ENCODE results near the gene SPPL3. TPM values are rescaled to one million over a fixed set of nuclear protein-coding genes. Genes with fewer than 3 reads are reported as not detected.

The SPPL3 gene
- total RNA-seq, 1 experiment from 2014 or later = 39.7 TPM

- no peak for TF ChIP-seq POLR2A (IDR thresholded peaks at IDR 0.05; ENCODE audit: borderline replicate concordance, extremely low read depth, insufficient read depth, insufficient read length)
- no peak for TF ChIP-seq CTCF (IDR thresholded peaks at IDR 0.05 in 2 of 3, conservative IDR thresholded peaks at IDR 0.05 in 1 of 3; ENCODE audit: borderline replicate concordance in 1 of 3, insufficient read depth in 1 of 3, low read depth in 2 of 3, low read length in 2 of 3)
- TF ChIP-seq SIN3A (IDR thresholded peaks at IDR 0.05; ENCODE audit: low read depth) = no peak
- TF ChIP-seq ZFX (IDR thresholded peaks at IDR 0.05) = no peak
- TF ChIP-seq POLR2AphosphoS5 (IDR thresholded peaks at IDR 0.05; ENCODE audit: low read depth, low read length) = no peak
Measured at GRCh38 chr12:120873226-120873625, 30.9 kb downstream of the SPPL3 start (continued).

GRCh38 chr12:120872487-120872886 lies 31.7 kb downstream of the SPPL3 start:
- intact Hi-C loops (cut with micrococcal nuclease) = no loop called here

More at GRCh38 chr12:120872487-120872886, 31.7 kb downstream of the SPPL3 start:
- no peaks in the 10 kb centered on the region for H4K20me1 ChIP-seq (ENCODE audit: insufficient read depth)
- ChIA-PET CTCF (interaction anchor here (0.9 kb wide), 1 partner anchor 99 kb away, joined by 3 read pairs; no protein-coding TSS in a partner anchor), POLR2A (no interaction called here), RAD21 (ENCODE audit: low non-redundant PET in 1 of 2, low total read pairs in 2 of 2, uncharacterized antibody in 2 of 2, unreplicated experiment in 2 of 2) (no interaction called here)
- no peak overlapping the region for H3K4me3 ChIP-seq (replicated peaks in 1 of 2; ENCODE audit: low read depth in 1 of 2, low read length in 2 of 2)
- no peaks in the 10 kb centered on the region for H3K27me3 ChIP-seq (ENCODE audit: insufficient read depth, low read length)
- H3K9me2 ChIP-seq (ENCODE audit: insufficient read depth) = no peaks in the 10 kb centered on the region
- no peaks in the 10 kb centered on the region for H3K36me3 ChIP-seq (ENCODE audit: control insufficient read depth in 1 of 2, insufficient read depth in 2 of 2, low read length in 2 of 2)
- TF ChIP-seq CEBPB (IDR thresholded peaks at IDR 0.05; ENCODE audit: low read depth) (no peak), MAX (IDR thresholded peaks at IDR 0.05) (no peak), ZFX (IDR thresholded peaks at IDR 0.05) (no peak), YY1 (IDR thresholded peaks at IDR 0.05; ENCODE audit: extremely low read depth, insufficient replicate concordance, low read depth, low read length) (no peak), CTCF (IDR thresholded peaks at IDR 0.05 in 2 of 3, conservative IDR thresholded peaks at IDR 0.05 in 1 of 3; ENCODE audit: borderline replicate concordance in 1 of 3, insufficient read depth in 1 of 3, low read depth in 2 of 3, low read length in 2 of 3) (no peak), FOSL1 (IDR thresholded peaks at IDR 0.05; ENCODE audit: low read depth) (no peak), JUND (IDR thresholded peaks at IDR 0.05) (no peak)
- H3K79me2 ChIP-seq (ENCODE audit: insufficient read depth, low read length) = peaks cover 62% of the 10 kb centered on the region
- H3K27ac ChIP-seq (ENCODE audit: low read depth, low read length) = no peak overlapping the region
- DNase-seq (ENCODE audit: low read depth, low spot score) (no peak), ATAC-seq (no peak)
- H3K9me3 ChIP-seq (ENCODE audit: control insufficient read depth in 1 of 2, insufficient read depth in 1 of 2, low read depth in 1 of 2, low read length in 2 of 2) = no peaks in the 10 kb centered on the region
- no peak overlapping the region for H3K4me2 ChIP-seq (ENCODE audit: low read length)
- H3K4me1 ChIP-seq (ENCODE audit: control insufficient read depth in 1 of 2, insufficient read depth in 2 of 2, low read length in 2 of 2) = no peaks in the 10 kb centered on the region
- no TSS peak for BruUV-seq (replicated peaks)
- H2AFZ ChIP-seq (ENCODE audit: low read depth, low read length, poor library complexity, severe bottlenecking) = no peak overlapping the region
- H3K9ac ChIP-seq (ENCODE audit: low read length) = no peak overlapping the region

All from HCT116 (cell line).